ENCODE results near the gene TAOK3. TPM values are rescaled to one million over a fixed set of nuclear protein-coding genes. Genes with fewer than 3 reads are reported as not detected.

TAOK3 gene
- total and polyA plus RNA-seq, 2 donors (not counting 1 experiment from before 2014, with no cell fraction given) = 30.0 to 80.4 TPM

DNA sequence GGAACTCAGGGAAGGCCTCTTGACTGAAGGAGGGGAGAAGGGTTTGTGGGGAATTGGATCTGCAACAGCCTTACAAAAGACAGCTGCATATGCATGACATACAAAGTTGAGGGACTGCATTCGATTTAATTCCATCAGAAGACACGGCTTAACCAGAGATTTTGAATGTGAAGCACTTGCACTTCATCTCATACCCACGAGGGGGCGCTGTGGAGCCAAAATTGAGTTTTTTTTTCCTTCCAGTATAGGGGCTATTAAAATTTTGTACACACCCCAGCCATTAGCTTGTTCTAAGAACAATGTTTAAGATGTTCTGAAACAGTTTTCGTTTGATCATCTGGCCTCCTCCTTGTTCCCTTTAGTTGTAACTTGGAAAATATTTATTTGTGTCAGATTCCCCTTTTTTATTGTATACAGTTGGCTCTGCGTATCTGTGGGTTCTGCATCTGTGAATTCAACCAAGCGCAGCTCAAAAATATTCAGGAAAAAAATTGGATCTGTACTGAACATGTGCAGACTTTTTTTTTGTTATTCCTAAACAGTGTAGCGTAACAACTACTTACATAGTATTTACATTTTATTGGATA lies 5.3 kb upstream of the TAOK3 start:
- H3K27ac ChIP-seq (ENCODE audit: low read length in 2 of 2) = no peak overlapping the region
- no peaks in the 10 kb centered on the region for H3K9me3 ChIP-seq (ENCODE audit: control extremely low read depth in 1 of 3, control insufficient read depth in 2 of 3, insufficient read depth in 1 of 3, low read length in 2 of 3)
- H3K4me2 ChIP-seq (replicated peaks; ENCODE audit: low read depth, low read length, poor library complexity, severe bottlenecking) = peak overlapping the region; percentile 82
- H2AFZ ChIP-seq (ENCODE audit: insufficient read depth, low read depth, low read length, poor library complexity, severe bottlenecking) = peak overlapping the region; percentile 84
- H3K4me1 Mint-ChIP-seq = peaks cover 38% of the 10 kb centered on the region
- POLR2A ChIA-PET = interaction anchor here (0.6 to 1.1 kb wide), 2 partner anchors 78 to 328 kb away, joined by 3 to 5 read pairs; no protein-coding TSS in a partner anchor
- peak overlapping the region; percentile 98 for H3K4me3 Mint-ChIP-seq
- CTCF ChIA-PET = interaction anchor here (0.6 to 7.8 kb wide), 24 partner anchors 9 to 1280 kb away, joined by 3 to 221 read pairs (median 5); partner anchors contain the start of genes PEBP1 and WSB2
- H3K4me3 ChIP-seq (ENCODE audit: control extremely low read depth in 1 of 5, extremely low read depth in 1 of 5, insufficient read depth in 1 of 5, low read depth in 2 of 5, low read length in 4 of 5) = peak overlapping the region; percentile 47 to 88 (median 81)
- WGBS (ENCODE audit: insufficient coverage) = 0% methylated on average over 2 of the region's 8 CpGs
- TF ChIP-seq EZH2 (IDR thresholded peaks at IDR 0.05; ENCODE audit: borderline replicate concordance, insufficient read depth, low read depth, low read length, poor library complexity, severe bottlenecking) (no peak), CTCF (IDR thresholded peaks at IDR 0.05) (peak; percentile 96)
- H3K27ac Mint-ChIP-seq = peak overlapping the region; percentile 85
- H3K27me3 ChIP-seq (replicated peaks in 1 of 4; ENCODE audit: control extremely low read depth in 1 of 4, control insufficient read depth in 3 of 4, insufficient read depth in 4 of 4, low read length in 3 of 4) = no peaks in the 10 kb centered on the region
- H3K9me3 Mint-ChIP-seq (ENCODE audit: insufficient read depth) = no peaks in the 10 kb centered on the region
- H3K79me2 ChIP-seq (ENCODE audit: control insufficient read depth, insufficient read depth, low read length) = peaks cover 59% of the 10 kb centered on the region
- intact Hi-C loops (cut with micrococcal nuclease) = loop anchor here (1.0 kb wide), 1 partner anchor 213 kb away; no protein-coding TSS in a partner anchor
- H3K36me3 ChIP-seq (replicated peaks in 1 of 2; ENCODE audit: control extremely low read depth in 1 of 2, control insufficient read depth in 1 of 2, extremely low read depth in 1 of 2, insufficient read depth in 2 of 2, low read length in 1 of 2) = peaks cover 8 to 28% of the 10 kb centered on the region in 2 experiments
- no peaks in the 10 kb centered on the region for H3K27me3 Mint-ChIP-seq
- H3K4me1 ChIP-seq (ENCODE audit: control insufficient read depth in 2 of 2, insufficient read depth in 2 of 2, low read length in 2 of 2) = peaks cover 20 to 29% of the 10 kb centered on the region in 2 donors
- H4K20me1 ChIP-seq (ENCODE audit: control insufficient read depth, insufficient read depth, low read length, poor library complexity, severe bottlenecking) = peaks cover 4% of the 10 kb centered on the region
- DNase-seq = peak; percentile 80
- peak overlapping the region; percentile 69 for H3K9ac ChIP-seq (ENCODE audit: low read length)
- no peak for ATAC-seq (ENCODE audit: low read depth)

Data from B cell (primary cell).